Femur (tissue), 1 donor: Measurements from ENCODE around the gene ACP6.
A peak's percentile ranks its signal among the peaks of the same experiment; 100 is the strongest.

ENCODE experiments used
- DNase-seq: peaks from one replicate; pipeline ENCODE4 v3.0.0-alpha.2; 2017

The ACP6 gene

DNA sequence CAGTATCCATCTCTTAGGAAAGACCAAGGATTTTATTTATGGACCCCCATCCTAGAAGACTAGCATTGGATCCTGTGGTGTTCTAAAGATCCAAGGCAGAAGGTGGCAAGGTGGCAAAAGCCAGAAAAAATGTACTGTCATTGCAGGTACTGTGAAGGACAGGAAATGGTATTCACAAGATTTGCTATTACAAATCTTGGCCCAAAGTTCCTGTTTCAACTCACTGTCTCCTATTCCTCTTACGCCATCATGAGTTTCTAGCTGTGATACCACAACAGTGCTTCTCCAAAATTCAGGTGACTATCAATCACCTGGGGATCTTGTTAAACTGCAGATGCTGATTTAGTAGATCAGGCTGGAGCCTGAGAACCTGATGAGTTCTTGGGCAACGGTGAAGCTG lies 21.4 kb downstream of the ACP6 start:
- DNase-seq, result no peak

DNA sequence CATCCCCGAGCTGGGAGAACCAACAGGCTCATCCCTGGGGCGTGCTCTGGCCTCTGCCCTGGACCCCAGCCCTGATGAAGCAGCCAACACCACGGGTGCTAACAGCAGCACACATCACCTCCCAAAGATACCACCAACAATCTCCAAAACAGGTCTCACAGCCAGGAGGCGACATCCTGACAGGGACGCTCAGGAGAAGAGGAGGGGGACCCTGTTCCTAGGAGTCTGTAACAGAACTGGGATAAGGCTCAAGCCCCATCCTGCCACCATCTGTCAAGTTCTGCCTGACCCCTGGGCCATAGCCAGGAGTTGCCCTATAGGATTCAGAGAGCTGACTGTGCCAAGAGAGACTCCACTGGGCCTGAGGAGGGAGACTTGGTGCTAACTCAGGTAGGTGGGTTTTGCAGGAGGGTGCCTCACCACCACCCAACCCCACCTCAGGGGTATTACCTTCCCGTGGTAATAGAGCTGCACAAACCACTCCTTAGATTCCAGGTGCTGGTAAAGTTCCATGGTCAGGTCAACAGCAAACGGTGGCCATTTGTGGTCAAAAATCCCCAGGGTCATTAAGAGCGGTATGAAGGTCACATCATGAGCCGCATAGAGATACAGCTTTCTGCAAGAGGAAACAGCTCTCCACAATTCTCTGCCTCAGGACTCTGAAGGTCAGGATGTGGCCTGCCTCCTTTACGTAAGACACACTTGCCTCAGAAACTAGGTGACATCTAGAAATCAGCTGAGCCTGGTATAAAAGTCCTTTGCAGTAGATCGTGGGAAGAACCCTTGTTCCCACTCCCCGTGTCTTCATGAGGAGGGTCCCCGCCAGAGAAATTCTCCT lies 22.3 kb downstream of the ACP6 start:
- no peak for DNase-seq

DNA sequence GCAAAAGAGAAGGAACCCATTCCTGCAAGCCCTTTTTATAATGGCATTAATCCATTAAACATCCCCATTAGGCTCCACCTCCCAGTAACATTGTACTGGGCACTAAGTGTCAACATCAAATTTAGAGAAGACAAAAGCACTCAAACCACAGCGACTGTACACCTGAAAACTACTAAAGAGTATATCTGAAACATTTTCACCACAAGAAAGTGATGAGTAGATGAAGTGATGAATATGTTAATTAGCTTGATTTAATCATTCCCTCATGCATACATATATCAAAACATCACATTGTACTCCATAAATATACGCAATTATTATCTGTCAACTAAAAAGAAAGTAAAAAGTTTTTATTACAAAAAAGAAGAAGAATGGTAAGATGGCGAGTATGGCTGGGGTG lies 26.4 kb downstream of the ACP6 start:
- no peak for DNase-seq

DNA sequence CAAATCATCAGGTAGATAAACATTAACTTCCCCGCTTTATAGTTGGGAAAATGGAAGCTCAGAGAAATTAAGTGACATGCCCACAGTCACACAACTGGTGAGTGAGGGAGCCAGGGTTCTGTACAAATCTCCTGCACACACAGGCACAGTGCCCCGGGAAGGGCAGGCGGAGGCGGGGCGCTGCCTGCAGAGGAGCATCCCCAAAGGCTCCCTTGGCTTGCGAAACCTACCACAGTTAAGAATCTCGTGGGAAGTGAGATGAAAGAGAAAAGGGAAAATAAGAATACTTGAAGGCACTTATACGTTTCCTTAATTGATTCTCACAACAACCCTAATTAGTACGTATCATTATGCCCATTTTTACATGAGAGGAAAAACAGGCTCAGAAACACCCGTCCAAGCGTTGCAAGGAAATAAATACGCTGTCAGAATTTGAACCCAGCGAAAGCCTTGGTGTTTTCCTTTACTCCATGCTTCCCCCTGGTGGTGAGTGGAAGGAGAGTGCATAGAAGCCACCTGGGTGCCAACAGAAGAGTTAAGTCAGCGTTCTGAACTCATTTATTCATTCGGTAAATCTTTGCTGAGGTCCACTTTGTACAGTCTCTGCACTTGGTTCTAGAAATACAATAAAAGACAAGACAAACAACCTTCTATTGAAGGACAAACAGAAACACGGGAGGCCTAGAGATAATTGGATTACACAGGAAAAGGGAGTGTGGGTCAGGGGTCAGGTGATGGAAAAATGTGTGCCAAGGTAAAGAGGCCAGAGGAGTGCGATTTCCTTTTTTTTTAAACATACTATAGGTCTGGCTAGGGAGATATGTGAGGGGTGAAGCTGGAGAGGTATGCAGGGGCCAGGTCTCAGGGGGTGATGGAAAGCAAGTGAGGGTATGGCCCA lies 28.4 kb downstream of the ACP6 start:
- no peak for DNase-seq

DNA sequence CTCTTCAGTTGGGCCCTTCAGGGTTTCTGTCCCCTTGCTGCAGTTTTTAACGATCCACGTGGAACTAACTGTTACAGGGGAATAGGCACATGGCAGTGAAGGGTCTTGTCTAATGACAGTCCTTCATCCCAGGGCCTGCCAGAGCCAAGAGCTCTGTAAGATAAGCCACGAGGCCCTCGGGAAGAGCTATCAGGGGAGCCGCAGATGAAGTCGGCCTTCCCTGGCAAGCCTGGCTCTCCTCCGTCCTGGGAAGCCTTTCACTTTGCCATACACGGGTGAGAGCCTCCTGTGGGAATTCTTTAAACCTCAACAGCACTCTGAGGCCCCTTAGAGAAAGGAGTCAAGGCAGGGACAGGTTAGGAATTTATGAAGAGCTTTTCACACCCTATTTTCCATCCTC lies 29.0 kb downstream of the ACP6 start:
- DNase-seq, result no peak

DNA sequence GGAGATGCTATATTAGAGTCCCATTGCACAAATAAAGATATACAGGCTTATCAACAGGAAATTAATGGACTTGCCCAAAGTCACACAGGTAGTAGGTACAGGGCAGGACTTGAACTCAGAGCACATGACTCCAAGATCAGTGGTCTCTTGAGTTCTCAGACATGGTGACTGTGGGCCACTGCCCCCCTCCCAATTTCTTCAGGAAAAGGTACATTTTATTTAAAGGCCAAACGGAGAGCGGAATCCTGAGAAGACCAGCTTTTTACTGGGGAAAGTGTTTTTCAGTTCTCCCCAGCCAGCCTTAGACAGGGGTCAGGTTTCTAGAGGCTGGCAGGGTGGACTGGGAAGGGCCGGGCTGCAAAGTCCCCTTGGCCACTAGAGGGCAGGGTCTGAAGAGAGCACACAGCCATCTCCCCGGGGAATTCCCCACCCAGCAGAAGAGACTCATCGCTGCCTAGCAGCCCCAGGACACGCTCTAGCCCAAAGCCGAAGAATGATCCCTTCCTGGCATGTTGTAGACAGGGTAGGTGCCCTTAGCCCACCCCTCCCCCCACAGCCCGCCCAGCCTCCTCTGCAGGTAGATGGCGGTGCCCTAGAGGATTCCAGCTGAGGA lies 29.7 kb downstream of the ACP6 start:
- peak; percentile 60 for DNase-seq

DNA sequence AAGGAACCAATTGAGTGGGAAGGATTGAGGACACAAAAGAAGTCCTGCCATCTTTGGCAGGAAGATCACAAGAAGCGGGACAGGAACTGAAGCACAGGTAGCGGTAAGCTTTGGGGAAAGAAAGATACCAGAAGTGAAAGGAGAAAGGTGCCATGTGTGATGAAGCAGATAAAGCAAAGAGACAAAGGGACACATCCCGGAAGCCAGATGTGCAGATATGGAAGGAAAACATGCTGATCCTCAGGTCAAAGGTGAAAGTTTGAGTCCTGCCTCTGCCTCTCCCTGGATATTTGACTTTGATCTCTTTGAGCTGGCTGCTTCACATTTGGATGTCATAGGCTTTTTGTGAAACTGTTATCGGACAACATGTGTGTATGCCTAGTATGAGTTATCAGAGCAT lies 34.0 kb downstream of the ACP6 start:
- no peak for DNase-seq

DNA sequence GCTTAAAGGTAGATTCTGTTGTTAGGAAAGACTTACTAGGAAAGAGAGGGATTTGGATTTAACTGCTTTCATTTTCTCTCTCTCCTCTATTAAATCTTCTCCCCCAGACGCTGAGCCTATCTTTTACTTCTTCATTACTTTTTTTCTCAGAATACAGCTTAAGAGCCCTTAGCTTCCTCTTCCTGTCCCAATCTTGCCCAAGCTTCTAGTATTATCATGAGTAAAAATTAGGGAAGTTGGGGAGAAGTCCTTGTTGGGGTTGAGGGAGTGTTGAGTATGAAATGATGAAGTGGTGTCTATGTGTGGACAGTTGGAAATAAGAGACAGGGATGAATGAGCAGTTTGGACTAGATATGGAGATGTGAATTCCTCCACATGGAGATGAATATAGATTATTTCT lies 35.0 kb downstream of the ACP6 start:
- DNase-seq, result no peak

DNA sequence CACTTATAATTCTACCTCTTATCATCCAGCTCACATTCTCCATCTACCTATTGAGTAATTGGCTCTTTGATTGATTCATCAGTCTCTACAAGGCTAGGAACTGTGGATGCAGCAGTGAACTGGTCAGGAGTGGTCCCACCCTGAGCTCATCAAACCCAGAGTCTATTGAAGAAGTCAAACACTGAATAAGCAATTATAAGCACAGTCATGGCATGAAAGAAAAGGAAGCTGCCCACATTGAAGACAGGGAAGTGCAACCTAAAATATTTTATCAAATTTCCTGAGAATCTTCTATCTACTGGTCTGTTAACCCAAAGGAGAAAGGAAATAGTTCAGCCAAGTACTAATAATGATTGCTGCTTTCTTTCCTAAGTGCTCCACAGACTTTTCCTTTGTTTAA lies 35.7 kb downstream of the ACP6 start:
- DNase-seq, result no peak

DNA sequence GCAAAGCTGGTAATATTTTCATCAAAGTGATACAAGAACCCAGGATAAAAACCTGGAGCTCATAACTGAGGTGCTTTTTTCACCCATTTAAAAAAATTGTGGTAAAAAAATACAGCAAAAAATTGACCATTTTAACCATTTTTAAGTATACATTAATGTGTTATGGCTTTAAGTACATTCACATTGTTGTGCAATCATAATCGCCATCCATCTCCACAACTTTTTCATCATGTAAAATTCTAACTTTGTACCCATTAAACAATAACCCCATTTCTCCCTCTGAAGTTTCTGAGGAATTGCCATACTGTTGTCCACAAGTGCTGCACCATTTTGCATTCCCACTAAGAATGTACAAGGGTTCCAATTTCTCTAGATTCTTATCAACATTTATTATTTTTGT lies 36.6 kb downstream of the ACP6 start:
- DNase-seq, result no peak

DNA sequence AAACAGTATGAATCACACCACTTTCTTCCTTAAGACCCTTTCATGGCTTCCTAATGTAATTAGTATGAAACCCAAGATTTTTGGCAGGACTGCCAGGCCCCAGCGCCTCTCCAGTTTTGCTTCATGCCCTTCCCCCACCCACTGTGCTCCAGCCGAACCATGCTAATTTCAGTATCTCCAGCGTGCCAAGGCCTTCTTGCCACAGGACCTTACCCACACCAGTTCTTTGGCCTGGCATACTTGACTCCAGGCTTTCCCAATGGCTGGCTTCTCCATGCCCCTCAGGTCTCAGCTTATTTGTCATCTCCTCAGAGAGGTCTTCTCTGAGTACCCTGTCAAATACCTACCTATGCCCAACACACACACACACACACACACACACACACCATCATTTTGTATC lies 38.5 kb downstream of the ACP6 start:
- no peak for DNase-seq

DNA sequence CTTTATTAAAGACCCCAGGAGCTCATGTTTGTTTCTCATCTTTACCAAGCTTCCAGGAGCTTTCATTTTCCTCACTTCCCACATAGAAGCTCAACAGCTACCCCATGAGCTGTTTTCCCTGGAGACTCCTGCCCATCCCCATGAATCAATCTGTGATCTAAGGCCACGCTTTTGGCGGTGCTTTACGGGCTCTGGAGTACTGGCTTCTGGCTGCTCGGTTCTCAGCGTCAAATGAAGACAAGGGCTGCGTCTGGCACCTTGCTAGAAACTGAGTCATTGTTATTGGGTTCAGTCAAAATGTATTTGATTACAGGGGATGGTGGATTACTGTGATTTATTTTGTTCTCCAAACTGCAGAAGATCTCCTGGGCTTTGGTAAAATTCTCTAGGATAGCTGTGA lies 39.9 kb downstream of the ACP6 start:
- DNase-seq, result no peak

DNA sequence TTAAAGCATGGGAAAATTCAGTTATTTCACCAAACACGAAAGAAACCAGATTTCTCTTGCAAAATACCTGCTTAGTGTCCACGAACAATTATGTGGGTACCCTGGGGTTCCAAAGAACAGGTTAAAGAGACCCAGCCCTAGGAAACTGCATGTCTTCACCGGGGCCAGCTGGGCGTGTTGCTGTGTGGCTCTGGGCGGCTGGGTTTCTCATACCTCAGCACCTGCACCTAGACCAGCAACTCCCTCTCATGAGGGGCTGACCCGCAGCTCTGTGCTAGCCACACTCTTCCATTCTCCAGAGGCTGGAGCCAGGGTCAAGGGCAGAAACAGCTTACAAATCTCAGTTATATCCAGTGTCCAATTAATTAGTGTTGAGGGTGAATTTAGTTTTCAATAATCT lies 40.3 kb downstream of the ACP6 start:
- no peak for DNase-seq

DNA sequence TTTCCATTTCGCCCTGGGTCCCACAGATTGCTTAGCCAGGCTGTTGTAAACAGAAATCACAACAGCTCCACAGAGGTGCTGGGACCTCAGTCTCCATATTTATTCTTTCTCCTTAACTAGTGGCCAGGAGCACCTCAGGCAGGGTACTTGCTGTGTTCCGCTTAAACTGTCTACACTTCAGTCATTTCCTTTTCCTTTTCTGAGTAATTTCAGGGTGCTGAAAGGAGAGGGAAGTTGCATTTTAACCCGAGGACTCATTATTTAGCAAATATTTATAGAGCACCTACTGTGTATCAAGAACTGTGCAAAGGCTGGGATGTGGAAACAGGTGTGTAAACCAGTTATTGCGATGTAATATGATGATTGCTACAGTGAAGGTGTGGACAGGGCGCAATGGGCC lies 41.9 kb downstream of the ACP6 start:
- no peak for DNase-seq

DNA sequence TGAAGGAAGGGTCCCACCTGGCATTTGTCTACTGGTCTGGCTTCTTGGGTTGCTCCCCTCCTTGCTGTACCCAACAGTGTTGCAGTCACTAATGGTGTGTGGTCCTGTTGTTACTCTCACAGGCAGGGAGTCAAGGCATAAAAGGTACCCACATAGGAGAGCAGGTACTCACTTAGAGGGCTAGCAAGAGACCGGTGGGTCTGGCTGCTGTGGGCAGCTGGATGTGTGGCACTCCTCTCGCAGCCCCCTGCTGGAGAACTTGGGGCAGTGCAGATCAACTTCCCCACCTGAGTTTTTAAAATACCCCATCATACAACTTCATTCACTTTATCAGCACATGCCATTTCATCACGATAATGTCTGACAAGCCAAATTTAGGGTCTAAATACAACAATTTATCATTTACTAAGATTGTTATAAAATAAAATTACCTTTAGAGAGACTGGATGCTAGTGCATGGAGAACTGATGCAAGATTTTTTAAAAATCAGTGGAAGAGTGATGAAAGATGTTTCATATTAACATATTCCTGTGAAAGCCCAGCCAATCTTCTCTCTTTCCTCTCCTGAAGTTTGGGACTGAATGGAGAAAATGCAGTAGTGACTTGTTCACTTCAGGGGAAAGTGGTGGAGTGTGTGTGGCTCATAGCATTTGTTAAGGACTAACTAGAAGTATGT lies 42.8 kb downstream of the ACP6 start:
- DNase-seq, result peak; percentile 53

DNA sequence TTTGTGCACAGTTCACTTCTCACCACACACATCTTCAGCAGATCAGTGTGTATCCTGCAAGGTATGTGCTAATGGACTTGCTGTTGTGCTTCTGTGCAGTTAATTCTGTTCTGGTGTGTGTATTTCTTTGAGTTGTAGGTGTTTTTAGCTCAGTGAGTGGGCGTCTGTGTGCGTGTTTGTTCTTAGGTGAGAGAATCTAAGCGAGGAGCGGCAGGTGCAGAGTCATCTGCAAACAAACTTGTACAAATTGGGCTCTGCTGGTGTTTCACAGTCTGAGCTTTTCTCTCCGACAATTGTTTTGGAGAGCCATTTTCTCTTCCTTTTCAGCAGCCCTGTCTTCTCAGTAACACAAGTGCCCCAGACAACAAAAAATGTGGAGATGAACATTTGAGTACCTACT lies 43.6 kb downstream of the ACP6 start:
- no peak for DNase-seq

DNA sequence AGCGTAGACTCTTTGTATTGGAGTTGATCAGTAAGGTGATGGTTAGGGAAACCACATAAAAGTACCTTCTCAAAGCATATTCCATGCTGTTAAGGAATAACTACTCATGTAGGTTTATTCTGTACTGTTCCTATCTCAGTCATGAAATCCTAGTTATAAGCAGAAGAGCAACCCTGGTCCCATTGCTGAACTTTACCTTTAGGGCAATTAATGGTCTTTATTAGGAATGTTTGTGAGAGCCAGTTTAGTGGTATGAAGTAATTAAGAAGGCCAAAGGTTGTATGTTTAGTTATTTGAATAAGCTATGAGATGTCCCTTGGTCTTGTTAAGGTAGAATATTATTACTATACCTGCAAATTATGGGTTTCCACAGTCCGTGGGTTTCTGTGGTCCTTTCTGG lies 44.0 kb downstream of the ACP6 start:
- DNase-seq, result no peak

DNA sequence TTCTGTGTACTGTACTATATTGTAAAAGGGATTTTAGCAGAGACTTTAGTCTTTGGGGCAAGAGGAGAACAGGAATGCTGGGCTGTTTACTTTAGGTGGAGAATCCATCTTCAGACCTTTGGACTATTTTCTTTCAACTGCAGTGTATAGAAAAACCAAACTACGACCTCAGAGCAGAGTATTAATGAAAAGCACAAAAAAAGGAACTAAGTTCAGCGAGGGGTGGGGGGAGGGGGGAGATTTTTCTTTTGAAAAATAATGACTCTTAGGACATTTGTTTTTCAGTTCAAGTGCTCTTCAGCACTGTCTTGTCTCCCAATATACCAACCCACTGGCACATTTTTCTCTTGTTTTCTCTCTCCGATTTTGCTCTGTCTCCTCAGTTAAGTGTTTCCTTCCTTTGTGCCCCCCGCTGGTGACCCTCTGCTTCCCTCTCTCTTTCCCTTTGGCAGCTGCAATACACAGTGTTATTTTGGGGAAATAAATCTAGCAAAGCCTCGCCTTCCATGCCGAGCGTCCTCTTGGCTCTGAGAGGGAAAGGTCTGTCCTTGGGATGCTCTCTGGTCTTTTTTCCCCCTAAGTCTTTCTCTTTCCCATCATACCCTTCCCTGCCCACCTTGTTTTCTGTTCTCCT lies 44.8 kb downstream of the ACP6 start:
- DNase-seq, result no peak

DNA sequence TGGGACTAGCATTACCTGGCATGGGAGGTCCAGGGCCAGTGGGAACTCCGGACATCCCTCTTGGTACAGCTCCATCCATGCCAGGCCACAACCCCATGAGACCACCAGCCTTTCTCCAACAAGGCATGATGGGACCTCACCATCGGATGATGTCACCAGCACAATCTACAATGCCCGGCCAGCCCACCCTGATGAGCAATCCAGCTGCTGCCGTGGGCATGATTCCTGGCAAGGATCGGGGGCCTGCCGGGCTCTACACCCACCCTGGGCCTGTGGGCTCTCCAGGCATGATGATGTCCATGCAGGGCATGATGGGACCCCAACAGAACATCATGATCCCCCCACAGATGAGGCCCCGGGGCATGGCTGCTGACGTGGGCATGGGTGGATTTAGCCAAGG lies 45.8 kb downstream of the ACP6 start:
- no peak for DNase-seq

DNA sequence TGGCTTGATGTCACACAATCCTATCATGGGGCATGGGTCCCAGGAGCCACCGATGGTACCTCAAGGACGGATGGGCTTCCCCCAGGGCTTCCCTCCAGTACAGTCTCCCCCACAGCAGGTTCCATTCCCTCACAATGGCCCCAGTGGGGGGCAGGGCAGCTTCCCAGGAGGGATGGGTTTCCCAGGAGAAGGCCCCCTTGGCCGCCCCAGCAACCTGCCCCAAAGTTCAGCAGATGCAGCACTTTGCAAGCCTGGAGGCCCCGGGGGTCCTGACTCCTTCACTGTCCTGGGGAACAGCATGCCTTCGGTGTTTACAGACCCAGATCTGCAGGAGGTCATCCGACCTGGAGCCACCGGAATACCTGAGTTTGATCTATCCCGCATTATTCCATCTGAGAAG lies 46.3 kb downstream of the ACP6 start:
- DNase-seq, result no peak

DNA sequence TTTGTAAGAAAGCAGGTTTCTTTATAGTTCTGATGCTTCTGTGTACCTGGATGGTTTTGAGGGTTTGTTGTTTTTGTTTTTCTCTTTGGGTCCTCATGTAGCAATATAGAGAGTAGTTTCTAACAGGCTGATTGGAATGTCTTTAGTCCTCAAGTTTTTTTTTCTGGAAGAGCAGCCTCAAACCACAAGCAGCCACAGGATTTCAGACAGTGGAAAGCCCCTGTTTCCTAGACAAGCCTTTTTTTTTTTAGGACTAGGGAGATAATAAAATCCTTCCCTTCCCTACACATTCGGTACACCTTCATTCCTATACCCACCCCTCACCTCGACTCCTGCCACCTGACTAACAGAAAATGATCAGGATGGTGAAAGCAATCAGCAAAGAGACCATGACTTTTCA lies 47.6 kb downstream of the ACP6 start:
- no peak for DNase-seq

DNA sequence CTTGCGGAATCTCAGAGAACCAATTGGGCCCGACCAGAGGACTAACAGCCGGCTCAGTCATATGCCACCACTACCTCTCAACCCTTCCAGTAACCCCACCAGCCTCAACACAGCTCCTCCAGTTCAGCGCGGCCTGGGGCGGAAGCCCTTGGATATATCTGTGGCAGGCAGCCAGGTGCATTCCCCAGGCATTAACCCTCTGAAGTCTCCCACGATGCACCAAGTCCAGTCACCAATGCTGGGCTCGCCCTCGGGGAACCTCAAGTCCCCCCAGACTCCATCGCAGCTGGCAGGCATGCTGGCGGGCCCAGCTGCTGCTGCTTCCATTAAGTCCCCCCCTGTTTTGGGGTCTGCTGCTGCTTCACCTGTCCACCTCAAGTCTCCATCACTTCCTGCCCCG lies 49.8 kb downstream of the ACP6 start:
- no peak for DNase-seq

DNA sequence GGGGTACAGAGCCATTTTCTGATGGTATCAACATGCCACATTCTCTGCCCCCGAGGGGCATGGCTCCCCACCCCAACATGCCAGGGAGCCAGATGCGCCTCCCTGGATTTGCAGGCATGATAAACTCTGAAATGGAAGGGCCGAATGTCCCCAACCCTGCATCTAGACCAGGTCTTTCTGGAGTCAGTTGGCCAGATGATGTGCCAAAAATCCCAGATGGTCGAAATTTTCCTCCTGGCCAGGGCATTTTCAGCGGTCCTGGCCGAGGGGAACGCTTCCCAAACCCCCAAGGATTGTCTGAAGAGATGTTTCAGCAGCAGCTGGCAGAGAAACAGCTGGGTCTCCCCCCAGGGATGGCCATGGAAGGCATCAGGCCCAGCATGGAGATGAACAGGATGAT lies 50.6 kb downstream of the ACP6 start:
- no peak for DNase-seq
